Activated CD4-positive, CD25-positive, alpha-beta regulatory T cell treated with anti-CD3 and anti-CD28 coated beads, Interleukin-2, amount 50 U/mL, for 16 hours (primary cell): ENCODE measurements around the gene SLC48A1.
"Not testable (repeated sequence)": the region's sequence is repeated elsewhere in the genome, so short reads cannot be mapped to it uniquely, and the experiment has no call there.

Experiments used
- DNase-seq: peaks from one replicate; pipeline ENCODE4 v3.0.0-alpha.2; 2020; ENCODE audit warnings: low read depth, low spot score

Gene SLC48A1

DNA sequence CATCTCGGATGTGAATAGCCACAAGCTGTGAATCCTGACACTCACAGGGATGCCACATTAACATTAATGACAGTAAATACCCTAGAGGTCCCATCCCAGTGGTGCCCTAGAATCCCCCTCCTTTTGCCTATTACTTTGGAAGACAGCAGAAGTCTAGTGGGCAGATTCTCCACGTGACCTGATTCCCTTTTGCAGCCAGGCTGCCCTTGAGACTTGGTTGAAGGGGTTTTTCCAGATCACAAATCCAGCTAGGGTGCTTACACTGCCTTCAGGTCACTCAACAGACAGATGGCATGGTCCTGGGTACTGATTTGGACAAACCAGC lies 38.0 kb downstream of the SLC48A1 start:
- DNase-seq: no peak

GRCh38 chr12:47811581-47812484 lies 38.8 kb downstream of the SLC48A1 start:
- DNase-seq: no peak

DNA sequence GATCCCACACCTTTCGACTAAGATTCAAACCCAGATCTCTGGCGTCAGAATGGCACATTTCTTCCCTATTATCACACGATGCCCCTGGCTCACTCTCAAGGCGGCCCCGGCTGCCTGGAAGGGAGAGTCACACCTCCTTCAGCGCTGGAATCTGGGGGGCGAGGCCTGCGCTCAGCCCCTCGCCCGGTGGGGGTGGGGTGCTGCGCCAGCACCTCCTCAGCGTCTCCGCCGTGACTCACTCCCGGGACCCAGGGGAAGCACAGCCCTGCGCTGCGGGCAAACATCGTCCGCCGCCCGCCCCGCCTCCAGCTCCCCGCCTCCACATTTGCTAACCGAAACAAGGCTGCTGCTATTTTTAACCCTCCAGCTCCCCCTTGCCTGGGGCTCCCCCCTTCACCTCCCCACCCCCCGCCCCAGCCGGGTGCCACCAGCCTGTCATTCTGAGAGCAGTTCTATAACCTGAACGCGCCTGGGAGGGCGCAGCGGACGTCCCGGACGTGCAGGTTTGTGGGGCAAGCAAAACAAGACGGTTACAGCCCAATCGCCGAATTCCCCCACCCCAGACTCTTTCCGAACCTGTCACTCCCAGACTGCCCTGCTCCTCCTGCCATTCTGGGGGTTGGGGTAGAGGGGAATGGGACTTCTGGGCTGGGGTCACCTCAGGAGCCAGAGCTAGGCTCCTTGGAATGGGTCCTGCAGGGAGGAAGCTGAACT lies 39.9 kb downstream of the SLC48A1 start:
- peak; percentile 90 for DNase-seq

GRCh38 chr12:47813511-47814196 lies 40.6 kb downstream of the SLC48A1 start:
- DNase-seq: no peak

GRCh38 chr12:47814539-47815170 lies 41.6 kb downstream of the SLC48A1 start:
- no peak for DNase-seq

GRCh38 chr12:47815447-47815846 lies 42.4 kb downstream of the SLC48A1 start:
- not testable (repeated sequence) for DNase-seq

GRCh38 chr12:47816403-47817271 lies 43.6 kb downstream of the SLC48A1 start:
- DNase-seq: no peak

GRCh38 chr12:47817272-47818006 lies 44.4 kb downstream of the SLC48A1 start:
- DNase-seq: no peak

GRCh38 chr12:47818007-47818376 lies 45.0 kb downstream of the SLC48A1 start:
- DNase-seq: no peak

DNA sequence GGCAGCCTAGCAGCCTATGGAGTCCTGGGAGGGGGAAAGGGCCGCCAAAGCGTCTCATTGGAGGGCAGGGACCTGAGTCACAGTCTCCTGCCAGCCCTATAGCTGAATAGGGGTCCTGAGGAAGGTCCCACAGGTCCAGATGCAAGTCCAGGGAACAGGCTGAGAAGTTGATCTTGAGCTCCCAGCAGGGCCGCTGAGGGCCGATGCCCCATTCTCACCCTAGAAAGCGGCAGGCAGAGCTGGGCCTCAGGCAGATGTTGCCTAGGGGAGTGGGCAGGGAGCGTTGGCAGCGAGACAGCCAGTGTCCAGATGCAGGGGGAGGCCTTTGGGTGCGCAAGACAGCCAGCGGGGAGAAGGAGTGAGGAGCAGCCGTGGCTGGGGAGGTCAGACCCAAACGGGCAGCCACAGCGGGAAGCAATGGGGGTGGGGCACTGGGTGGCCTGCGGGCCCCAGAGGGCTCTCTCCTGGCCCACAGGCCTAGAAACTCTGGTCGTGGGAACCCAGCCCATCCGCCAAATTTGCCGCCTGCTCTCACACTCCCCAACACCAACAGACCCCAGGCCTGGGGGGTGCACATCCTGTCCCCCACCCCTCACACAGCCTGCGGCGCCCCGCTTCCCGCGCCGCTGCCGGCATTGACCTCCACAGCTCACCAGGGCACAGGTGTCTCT lies 45.6 kb downstream of the SLC48A1 start:
- DNase-seq: no peak

- no peak for DNase-seq
Observed at GRCh38 chr12:47819138-47819895, 46.3 kb downstream of the SLC48A1 start.

- DNase-seq: no peak
Observed at GRCh38 chr12:47819896-47820630, 47.0 kb downstream of the SLC48A1 start, which contains the start of gene HDAC7. Gene HDAC7, minus strand, starts transcription at chr12:47819903. Its CDS starts 118 bp downstream, at chr12:47819785.

GRCh38 chr12:47820631-47821345 lies 47.8 kb downstream of the SLC48A1 start:
- DNase-seq: no peak

DNA sequence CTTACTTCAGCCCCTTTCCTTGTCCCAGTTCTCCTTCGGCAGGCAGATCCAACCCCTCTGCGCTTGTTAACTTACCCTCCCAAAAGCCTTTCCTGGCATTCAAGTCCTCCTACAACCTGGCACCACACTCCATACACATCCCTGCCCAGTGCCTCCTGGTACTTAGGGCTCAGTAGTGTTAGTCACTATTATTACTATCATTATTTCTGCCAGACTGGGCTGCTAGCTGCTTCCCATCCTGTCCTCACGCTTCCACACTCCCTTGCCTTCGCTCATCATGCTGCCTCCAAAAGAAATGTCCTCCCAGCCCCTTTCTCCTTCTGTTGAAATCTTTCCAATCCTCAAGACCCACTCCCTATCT lies 48.3 kb downstream of the SLC48A1 start:
- DNase-seq: no peak

DNA sequence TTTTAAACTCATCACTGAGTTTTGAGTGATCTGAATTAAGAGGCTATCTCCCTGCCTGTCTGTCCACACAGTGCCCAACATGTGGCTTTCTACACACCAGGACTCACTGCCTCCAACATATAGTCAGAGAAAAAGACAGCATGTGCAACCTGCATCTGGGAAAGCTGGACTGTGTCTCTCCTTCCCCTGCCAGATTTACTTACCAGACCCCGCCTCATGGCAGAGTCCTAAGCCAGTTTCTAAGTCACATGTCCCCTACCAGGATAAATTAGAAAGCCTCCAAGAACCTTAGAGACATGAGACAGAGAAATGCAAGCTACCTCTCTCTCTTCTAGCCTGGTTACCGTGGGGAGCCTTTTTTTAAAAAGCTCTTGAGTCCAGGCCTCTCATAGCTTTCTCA lies 49.4 kb downstream of the SLC48A1 start:
- no peak for DNase-seq

DNA sequence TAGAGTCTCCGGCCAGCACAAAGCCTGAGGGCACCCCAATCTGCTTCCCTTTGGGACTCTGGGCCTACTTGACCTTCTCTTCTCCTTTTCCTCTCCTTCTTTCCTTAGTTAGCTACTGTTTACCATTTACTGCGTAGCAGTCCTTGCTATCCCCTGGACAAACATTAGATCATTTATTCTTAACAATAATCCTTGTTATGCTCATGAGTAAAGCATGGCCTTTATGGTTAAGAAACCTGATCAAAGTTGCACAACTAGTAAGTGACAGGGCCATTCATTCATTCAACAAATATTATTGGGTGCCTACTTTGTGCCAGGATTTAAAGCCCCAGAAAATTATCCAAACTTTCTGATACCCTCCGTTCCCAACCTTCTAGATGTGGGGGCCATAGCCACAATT lies 49.8 kb downstream of the SLC48A1 start:
- DNase-seq: no peak

- no peak for DNase-seq
Observed at GRCh38 chr12:47823422-47824086, 50.5 kb downstream of the SLC48A1 start.
